HFFc6 (cell line): ENCODE results near the gene MYO15B. TPM values are rescaled to one million over a fixed set of nuclear protein-coding genes. Genes with fewer than 3 reads are reported as not detected.

Experiments
- DNase-seq: peaks from one replicate; pipeline ENCODE4 v3.0.0-alpha.2; 2018
- H3K27ac Mint-ChIP-seq: 2 replicates; pipeline ENCODE4 v1.8.0; 2020; ENCODE audit warnings: mild to moderate bottlenecking, mixed read lengths
- H3K27me3 Mint-ChIP-seq: 2 replicates; pipeline ENCODE4 v1.8.0; 2021; ENCODE audit warnings: mild to moderate bottlenecking, moderate library complexity, mixed read lengths; ENCODE audit not compliant: insufficient read depth
- H3K36me3 Mint-ChIP-seq: 2 replicates; pipeline ENCODE4 v1.8.0; 2021; ENCODE audit warnings: low read depth, mixed read lengths
- H3K4me1 Mint-ChIP-seq: 2 replicates; pipeline ENCODE4 v1.8.0; 2020; ENCODE audit warnings: low read depth, mixed read lengths
- H3K4me3 Mint-ChIP-seq: 2 replicates; pipeline ENCODE4 v1.8.0; 2020; ENCODE audit warnings: mild to moderate bottlenecking, moderate library complexity, mixed read lengths
- H3K9me3 Mint-ChIP-seq: 2 replicates; pipeline ENCODE4 v1.8.0; 2020; ENCODE audit warnings: mild to moderate bottlenecking, mixed read lengths
- total RNA-seq, 6 experiments: library from RNA; stranded (reverse); fragmentation: NEBNext Ultra II Directional; extraction: Animal tissue kit (Norgen Biotek cat#: 25700); gene quantifications; 2 replicates in 1 of 6; 3 replicates in 5 of 6; pipeline ENCODE4 v1.2.3, GENCODE V29; 2021
- TF ChIP-seq, protein P1 (sequence below): fragments of 200-600 bp; sonication (generic); IDR thresholded peaks from 2 replicates; pipeline ENCODE4 v1.5.0; 2021; ENCODE audit warnings: antibody characterized with exemption, mild to moderate bottlenecking

Gene MYO15B
- total RNA-seq, 6 experiments from 2014 or later, result 0.25 to 0.74 (median 0.41) TPM; not detected in 2

DNA sequence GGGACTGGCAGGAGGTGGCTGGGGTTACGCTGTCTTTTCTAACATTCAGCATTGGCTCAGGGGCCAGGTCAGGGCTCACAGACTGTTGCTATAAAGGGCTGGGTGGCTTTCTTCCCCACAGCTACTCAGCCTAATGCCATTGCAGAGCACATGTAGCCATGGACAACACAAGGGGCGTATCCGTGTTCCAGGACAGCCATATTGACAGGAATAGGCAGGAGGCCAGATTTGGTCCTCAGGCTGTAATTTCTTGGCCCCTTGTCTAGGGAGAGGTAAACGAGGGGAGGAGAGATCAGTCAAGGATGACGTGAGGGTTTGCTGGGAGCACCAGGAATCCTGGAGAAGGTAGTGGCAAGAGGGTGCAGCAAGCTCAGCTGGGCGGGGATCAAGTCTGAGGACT is 21.2 kb upstream of the MYO15B start:
- Mint-ChIP-seq H3K27me3 (peaks cover 21% of the 10 kb centered on the region), H3K9me3 (no peaks in the 10 kb centered on the region), H3K4me3 (no peak overlapping the region), H3K36me3 (no peaks in the 10 kb centered on the region), H3K4me1 (peaks cover 10% of the 10 kb centered on the region), H3K27ac (no peak overlapping the region)
- DNase-seq, result no peak
- TF ChIP-seq, protein P1, sequence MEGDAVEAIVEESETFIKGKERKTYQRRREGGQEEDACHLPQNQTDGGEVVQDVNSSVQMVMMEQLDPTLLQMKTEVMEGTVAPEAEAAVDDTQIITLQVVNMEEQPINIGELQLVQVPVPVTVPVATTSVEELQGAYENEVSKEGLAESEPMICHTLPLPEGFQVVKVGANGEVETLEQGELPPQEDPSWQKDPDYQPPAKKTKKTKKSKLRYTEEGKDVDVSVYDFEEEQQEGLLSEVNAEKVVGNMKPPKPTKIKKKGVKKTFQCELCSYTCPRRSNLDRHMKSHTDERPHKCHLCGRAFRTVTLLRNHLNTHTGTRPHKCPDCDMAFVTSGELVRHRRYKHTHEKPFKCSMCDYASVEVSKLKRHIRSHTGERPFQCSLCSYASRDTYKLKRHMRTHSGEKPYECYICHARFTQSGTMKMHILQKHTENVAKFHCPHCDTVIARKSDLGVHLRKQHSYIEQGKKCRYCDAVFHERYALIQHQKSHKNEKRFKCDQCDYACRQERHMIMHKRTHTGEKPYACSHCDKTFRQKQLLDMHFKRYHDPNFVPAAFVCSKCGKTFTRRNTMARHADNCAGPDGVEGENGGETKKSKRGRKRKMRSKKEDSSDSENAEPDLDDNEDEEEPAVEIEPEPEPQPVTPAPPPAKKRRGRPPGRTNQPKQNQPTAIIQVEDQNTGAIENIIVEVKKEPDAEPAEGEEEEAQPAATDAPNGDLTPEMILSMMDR, result no peak

DNA sequence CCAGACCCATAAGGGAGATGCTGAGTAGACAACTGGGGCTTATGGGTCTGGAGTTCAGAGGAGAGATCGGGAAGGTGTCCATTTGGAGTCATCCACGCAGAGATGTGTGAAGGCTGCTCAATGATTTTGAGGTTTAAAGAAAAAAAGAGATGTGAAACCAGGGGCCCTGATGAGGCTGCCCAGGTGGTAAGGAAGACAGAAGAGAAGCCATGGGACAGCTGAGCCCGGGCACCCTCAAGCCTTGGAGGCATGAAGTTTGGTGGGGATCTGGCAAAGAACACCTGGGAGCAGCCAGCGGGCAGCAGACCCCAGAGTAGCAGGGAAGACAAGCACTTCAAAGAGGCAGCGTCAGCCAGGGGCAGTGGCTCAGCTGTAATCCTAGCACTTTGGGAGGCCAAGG is 20.8 kb upstream of the MYO15B start:
- Mint-ChIP-seq H3K27ac (no peak overlapping the region), H3K4me3 (no peak overlapping the region), H3K27me3 (peaks cover 21% of the 10 kb centered on the region), H3K36me3 (no peaks in the 10 kb centered on the region), H3K9me3 (no peaks in the 10 kb centered on the region), H3K4me1 (peaks cover 8% of the 10 kb centered on the region)
- TF ChIP-seq, protein P1, result no peak
- DNase-seq, result no peak

DNA sequence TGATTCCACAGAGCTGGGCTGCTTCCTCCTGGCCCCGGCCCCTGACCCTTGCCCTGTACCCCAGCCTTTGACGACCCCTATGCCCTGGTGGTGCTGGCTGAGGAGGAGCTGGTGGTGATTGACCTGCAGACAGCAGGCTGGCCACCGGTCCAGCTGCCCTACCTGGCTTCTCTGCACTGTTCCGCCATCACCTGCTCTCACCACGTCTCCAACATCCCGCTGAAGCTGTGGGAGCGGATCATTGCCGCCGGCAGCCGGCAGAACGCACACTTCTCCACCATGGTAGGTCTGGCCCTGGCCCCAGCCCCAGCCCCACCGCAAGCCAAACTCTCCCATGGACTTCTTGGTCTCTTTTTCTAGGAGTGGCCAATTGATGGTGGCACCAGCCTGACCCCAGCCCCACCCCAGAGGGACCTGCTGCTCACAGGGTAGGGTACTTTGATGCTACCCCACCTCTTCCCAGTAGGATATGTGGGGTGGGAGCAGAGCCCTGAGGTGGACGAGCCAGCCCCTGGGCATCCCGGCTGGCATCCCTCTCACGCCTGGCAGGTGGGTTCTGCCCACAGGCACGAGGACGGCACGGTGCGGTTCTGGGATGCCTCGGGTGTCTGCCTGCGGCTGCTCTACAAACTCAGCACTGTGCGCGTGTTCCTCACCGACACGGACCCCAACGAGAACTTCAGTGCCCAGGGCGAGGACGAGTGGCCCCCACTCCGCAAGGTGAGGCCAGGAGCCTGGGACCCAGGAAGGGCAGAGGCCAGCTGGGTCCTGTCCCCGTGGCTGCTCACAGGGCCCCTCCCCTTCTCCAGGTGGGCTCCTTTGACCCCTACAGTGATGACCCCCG is 19.0 kb upstream of the MYO15B start:
- Mint-ChIP-seq H3K27ac (no peak overlapping the region), H3K4me1 (no peaks in the 10 kb centered on the region), H3K27me3 (peaks cover 20% of the 10 kb centered on the region), H3K36me3 (no peaks in the 10 kb centered on the region), H3K9me3 (no peaks in the 10 kb centered on the region), H3K4me3 (no peak overlapping the region)
- TF ChIP-seq, protein P1, result no peak
- DNase-seq, result no peak

DNA sequence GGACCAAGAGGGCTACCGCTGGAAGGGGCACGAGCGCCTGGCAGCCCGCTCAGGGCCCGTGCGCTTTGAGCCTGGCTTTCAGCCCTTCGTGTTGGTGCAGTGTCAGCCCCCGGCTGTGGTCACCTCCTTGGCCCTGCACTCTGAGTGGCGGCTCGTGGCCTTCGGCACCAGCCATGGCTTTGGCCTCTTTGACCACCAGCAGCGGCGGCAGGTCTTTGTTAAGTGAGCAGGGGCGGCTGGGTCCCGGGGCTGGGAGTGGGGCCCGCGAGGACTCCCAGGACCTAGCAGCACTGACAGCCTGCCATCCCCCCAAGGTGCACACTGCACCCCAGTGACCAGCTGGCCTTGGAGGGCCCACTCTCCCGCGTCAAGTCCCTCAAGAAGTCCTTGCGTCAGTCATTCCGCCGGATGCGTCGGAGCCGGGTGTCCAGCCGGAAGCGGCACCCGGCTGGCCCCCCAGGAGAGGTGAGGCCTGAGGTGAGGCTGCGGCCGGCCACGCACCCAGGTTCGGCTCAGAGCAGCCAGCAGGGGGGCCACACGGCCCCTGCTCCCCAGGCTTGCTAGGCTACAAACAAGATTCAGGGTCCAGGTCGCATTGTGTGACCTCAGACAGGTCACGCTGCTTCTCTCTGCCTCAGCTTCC is 17.4 kb upstream of the MYO15B start:
- Mint-ChIP-seq H3K36me3 (no peaks in the 10 kb centered on the region), H3K27ac (no peak overlapping the region), H3K9me3 (no peaks in the 10 kb centered on the region), H3K27me3 (peaks cover 20% of the 10 kb centered on the region), H3K4me3 (no peak overlapping the region), H3K4me1 (no peaks in the 10 kb centered on the region)
- no peak for DNase-seq
- TF ChIP-seq, protein P1, result no peak

DNA sequence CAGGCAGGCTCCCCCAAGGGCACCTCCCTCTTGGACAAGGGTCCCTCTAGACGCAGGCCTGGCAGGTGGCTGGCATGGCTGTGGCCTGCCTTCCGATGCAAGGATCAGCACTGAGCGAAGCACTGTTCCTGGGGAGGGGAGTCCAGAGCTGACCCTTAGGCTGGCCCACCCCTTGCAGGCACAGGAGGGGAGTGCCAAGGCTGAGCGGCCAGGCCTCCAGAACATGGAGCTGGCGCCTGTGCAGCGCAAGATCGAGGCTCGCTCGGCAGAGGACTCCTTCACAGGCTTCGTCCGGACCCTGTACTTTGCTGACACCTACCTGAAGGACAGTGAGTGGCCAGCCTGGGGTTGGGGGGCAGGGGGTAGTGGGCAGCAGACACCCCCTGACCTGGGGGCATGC is 16.8 kb upstream of the MYO15B start:
- TF ChIP-seq, protein P1, result no peak
- no peak for DNase-seq
- Mint-ChIP-seq H3K9me3 (no peaks in the 10 kb centered on the region), H3K36me3 (no peaks in the 10 kb centered on the region), H3K4me1 (no peaks in the 10 kb centered on the region), H3K4me3 (no peak overlapping the region), H3K27ac (no peak overlapping the region), H3K27me3 (peaks cover 19% of the 10 kb centered on the region)
